GM23248 (cell line): ENCODE measurements around the gene NHEJ1. TPM values are rescaled to one million over a fixed set of nuclear protein-coding genes. Genes with fewer than 3 reads are reported as not detected.

Experiments
- DNase-seq: peaks from one replicate; pipeline ENCODE4 v3.0.0-alpha.2; 2015
- H2AFZ ChIP-seq: fragments of 200-600 bp; sonication (generic); 2 replicates; pipeline ENCODE4 v1.6.1; 2016; ENCODE audit warnings: antibody characterized with exemption
- H3F3A ChIP-seq: fragments of 200-600 bp; sonication (generic); 2 replicates; pipeline ENCODE4 v1.6.1; 2016; ENCODE audit warnings: mild to moderate bottlenecking, antibody characterized with exemption, mixed run types; ENCODE audit not compliant: insufficient read depth
- H3K27ac ChIP-seq: fragments of 200-600 bp; sonication (generic); 2 replicates; pipeline ENCODE4 v1.5.1; 2016; ENCODE audit warnings: mild to moderate bottlenecking
- H3K27me3 ChIP-seq: fragments of 200-600 bp; sonication (generic); replicated peaks from 2 replicates; pipeline ENCODE4 v1.6.1; 2016; ENCODE audit warnings: mild to moderate bottlenecking; ENCODE audit not compliant: insufficient read depth
- H3K36me3 ChIP-seq: fragments of 200-600 bp; sonication (generic); 2 replicates; pipeline ENCODE4 v1.6.1; 2016; ENCODE audit warnings: low read depth, mild to moderate bottlenecking
- H3K4me1 ChIP-seq: fragments of 200-600 bp; sonication (generic); 2 replicates; pipeline ENCODE4 v1.6.1; 2016; ENCODE audit warnings: mild to moderate bottlenecking; ENCODE audit not compliant: insufficient read depth
- H3K4me2 ChIP-seq: fragments of 200-600 bp; sonication (generic); one replicate; pipeline ENCODE4 v1.6.1; 2016; ENCODE audit warnings: mild to moderate bottlenecking; ENCODE audit not compliant: unreplicated experiment
- H3K4me3 ChIP-seq: fragments of 200-600 bp; sonication (generic); 2 replicates; pipeline ENCODE4 v1.5.1; 2016; ENCODE audit warnings: mild to moderate bottlenecking
- H3K79me2 ChIP-seq: fragments of 200-600 bp; sonication (generic); 2 replicates; pipeline ENCODE4 v1.6.1; 2016; ENCODE audit warnings: mild to moderate bottlenecking; ENCODE audit not compliant: insufficient read depth
- H3K9ac ChIP-seq: fragments of 200-600 bp; sonication (generic); 2 replicates; pipeline ENCODE4 v1.6.1; 2016; ENCODE audit warnings: mild to moderate bottlenecking
- H3K9me2 ChIP-seq: fragments of 200-600 bp; sonication (generic); 2 replicates; pipeline ENCODE4 v1.6.1; 2016; ENCODE audit warnings: mixed run types, mild to moderate bottlenecking, moderate library complexity; ENCODE audit not compliant: insufficient read depth
- H3K9me3 ChIP-seq: fragments of 200-600 bp; sonication (generic); one replicate; pipeline ENCODE4 v1.6.1; 2017; ENCODE audit warnings: low read depth
- H4K20me1 ChIP-seq: fragments of 200-600 bp; sonication (generic); 2 replicates; pipeline ENCODE4 v1.6.0; 2016; ENCODE audit not compliant: insufficient read depth
- EZH2 ChIP-seq: fragments of 200-600 bp; sonication (generic); IDR thresholded peaks from 2 replicates; pipeline ENCODE4 v1.6.1; 2018; ENCODE audit warnings: antibody characterized with exemption, mild to moderate bottlenecking; ENCODE audit not compliant: insufficient read depth, poor library complexity, severe bottlenecking
- EZH2phosphoT487 ChIP-seq: fragments of 200-600 bp; sonication (generic); IDR thresholded peaks from 2 replicates; pipeline ENCODE4 v1.6.1; 2018; ENCODE audit warnings: antibody characterized with exemption, moderate library complexity, mild to moderate bottlenecking, low read depth; ENCODE audit not compliant: insufficient read depth
- WGBS, 2 experiments: methylation state at CpG; one replicate each; pipeline ENCODE4 v1.1.6; 2015 to 2017; ENCODE audit warnings: low lambda C conversion rate in 2 of 2, low coverage in 1 of 2; ENCODE audit errors: missing lambda C conversion rate in 2 of 2; 5-methylcytosine and 5-hydroxymethylcytosine counted together
- in situ Hi-C: fragments of 300-500 bp; cut with MboI; formaldehyde crosslinking; loops from 2 replicates; pipeline ENCODE4 v1.15.0; 2020
- polyA plus RNA-seq: library from polyadenylated mRNA; unstranded; fragments of >200 nt; fragmentation: Nextera tagmentation; extraction: Ambion mirVana; gene quantifications from 2 replicates; pipeline ENCODE4 v1.2.1, GENCODE V29; 2016
- total RNA-seq: library from RNA; depleted of rRNA; stranded (reverse); fragments of >200 nt; shearing (Covaris generic); gene quantifications from 2 replicates; pipeline ENCODE4 v1.2.3, GENCODE V29; 2014

Gene NHEJ1
- total and polyA plus RNA-seq, 2 experiments from 2014 or later = 8.3 to 16.1 TPM

DNA sequence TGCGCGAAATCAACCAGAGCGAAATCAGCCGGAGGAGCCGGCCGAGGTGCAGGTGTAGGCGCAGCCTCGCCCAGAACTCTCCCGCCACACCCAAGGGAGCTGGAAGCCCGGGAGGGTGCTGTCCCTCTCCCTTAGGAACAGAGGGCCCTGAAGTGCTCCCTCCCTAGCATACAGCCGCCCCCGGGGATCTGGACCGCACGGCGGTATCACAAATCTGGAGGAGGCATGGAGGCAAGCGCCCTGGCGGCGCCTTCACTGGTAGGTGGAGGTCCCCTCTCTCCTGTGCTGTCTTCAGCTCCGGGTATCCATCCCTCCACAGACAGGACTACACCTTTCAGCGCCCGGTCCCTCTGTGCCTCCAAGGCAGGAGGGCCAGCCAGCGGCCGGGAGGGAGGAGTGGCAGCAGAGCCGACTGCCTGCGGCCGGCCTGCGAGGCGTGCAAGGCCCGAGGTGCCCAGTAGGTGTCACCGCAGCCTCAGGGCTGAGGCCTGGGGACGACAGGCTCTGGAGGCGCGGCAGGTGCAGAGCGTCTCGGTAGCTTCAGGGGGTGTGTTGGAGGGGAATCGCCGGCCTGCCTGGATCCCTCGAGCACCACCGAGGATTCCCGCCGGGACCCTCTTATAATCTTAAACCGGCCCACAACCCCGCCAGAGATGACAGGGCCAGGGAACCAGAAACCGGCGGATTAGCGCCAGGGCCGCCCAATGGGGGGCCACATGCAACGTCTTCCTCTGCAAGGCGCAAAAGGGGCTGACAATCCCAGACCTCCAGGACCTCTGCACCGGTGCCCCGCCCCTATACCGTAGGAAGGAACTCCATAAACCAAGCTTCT lies 102.7 kb downstream of the NHEJ1 start:
- Histone ChIP-seq H2AFZ (no peak overlapping the region), H4K20me1 (no peaks in the 10 kb centered on the region), H3K4me2 (peak overlapping the region; percentile 23), H3F3A (no peaks in the 10 kb centered on the region), H3K4me1 (peaks cover 6% of the 10 kb centered on the region; the same call in 1 of the 2 replicates), H3K9ac (no peak overlapping the region), H3K27me3 (peaks cover 69% of the 10 kb centered on the region), H3K9me2 (no peaks in the 10 kb centered on the region), H3K79me2 (no peaks in the 10 kb centered on the region), H3K27ac (no peak overlapping the region), H3K36me3 (no peaks in the 10 kb centered on the region), H3K4me3 (peak overlapping the region; percentile 49; the same call in 1 of the 2 replicates), H3K9me3 (no peaks in the 10 kb centered on the region)
- in situ Hi-C loops = no loop called here
- TF ChIP-seq EZH2phosphoT487 = 0 out of 2 replicates have a peak, but pooled peaks have one; percentile 52
- TF ChIP-seq EZH2 = peak; percentile 79
- peak; percentile 82 for DNase-seq
- WGBS, 2 experiments = 1 to 4% methylated on average over 49 to 50 of the region's 52 CpGs

DNA sequence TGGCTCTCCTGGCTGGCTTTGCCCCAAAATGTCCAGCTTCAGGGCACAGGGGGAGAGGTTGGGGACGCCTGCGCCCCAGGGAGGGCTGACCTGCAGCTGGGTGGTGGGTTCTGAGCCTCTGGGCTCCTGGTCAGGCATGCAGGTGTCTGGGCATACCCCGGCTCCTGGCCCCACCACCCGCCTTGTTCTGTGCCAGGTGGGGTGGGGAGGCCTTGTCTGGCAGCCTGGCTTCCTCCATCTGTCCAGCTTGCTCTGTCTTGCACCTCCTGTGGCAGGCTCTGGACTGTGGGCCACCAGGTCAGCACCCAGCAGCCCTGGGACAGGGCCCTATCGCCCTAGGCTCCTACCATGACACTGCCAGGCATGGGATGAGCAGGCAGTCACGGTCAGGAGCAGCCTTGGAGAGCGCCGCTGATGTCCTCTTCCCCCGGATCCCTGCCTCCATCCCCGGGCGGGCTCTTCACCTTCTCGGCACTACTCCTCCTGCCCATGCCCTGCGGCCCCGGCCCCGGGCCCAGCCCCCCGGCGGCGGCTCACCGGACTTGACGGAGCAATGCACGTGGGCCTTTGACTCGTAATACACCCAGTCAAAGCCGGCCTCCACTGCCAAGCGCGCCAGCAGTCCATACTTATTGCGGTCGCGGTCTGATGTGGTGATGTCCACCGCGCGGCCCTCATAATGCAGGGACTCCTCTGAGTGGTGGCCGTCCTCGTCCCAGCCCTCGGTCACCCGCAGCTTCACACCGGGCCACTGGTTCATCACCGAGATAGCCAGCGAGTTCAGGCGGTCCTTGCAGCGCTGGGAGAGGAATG lies 103.5 kb downstream of the NHEJ1 start:
- Histone ChIP-seq H3F3A (no peaks in the 10 kb centered on the region), H2AFZ (no peak overlapping the region), H3K9me3 (no peaks in the 10 kb centered on the region), H3K79me2 (no peaks in the 10 kb centered on the region), H3K4me1 (peaks cover 6% of the 10 kb centered on the region; the same call in 1 of the 2 replicates), H3K27ac (no peak overlapping the region), H3K9me2 (no peaks in the 10 kb centered on the region), H3K36me3 (no peaks in the 10 kb centered on the region), H4K20me1 (no peaks in the 10 kb centered on the region), H3K27me3 (peaks cover 62% of the 10 kb centered on the region), H3K9ac (no peak overlapping the region), H3K4me3 (no peak overlapping the region), H3K4me2 (peak overlapping the region; percentile 23)
- in situ Hi-C loops = no loop called here
- no peak for TF ChIP-seq EZH2
- TF ChIP-seq EZH2phosphoT487 = no peak
- 6 to 8% methylated on average over 29 to 40 of the region's 40 CpGs for WGBS, 2 experiments
- peak; percentile 39 for DNase-seq

- no peak overlapping the region for H3K9ac ChIP-seq
- no peaks in the 10 kb centered on the region for H3K9me2 ChIP-seq
- H3K27me3 ChIP-seq = peaks cover 62% of the 10 kb centered on the region
- DNase-seq = no peak
- H3K9me3 ChIP-seq = no peaks in the 10 kb centered on the region
- no peaks in the 10 kb centered on the region for H3K79me2 ChIP-seq
- H3K27ac ChIP-seq = no peak overlapping the region
- H3K4me1 ChIP-seq = peaks cover 6% of the 10 kb centered on the region; the same call in 1 of the 2 replicates
- no peaks in the 10 kb centered on the region for H3F3A ChIP-seq
- H3K4me3 ChIP-seq = no peak overlapping the region
- H3K4me2 ChIP-seq = no peak overlapping the region
- H2AFZ ChIP-seq = no peak overlapping the region
- TF ChIP-seq EZH2 = no peak
- TF ChIP-seq EZH2phosphoT487 = no peak
- H3K36me3 ChIP-seq = no peaks in the 10 kb centered on the region
- WGBS, 2 experiments = 47 to 48% methylated on average over 9 of the region's 9 CpGs
- in situ Hi-C loops = no loop called here
- no peaks in the 10 kb centered on the region for H4K20me1 ChIP-seq
Observed at GRCh38 chr2:219056176-219056895, 104.3 kb downstream of the NHEJ1 start.
